Stimulated activated CD8-positive, alpha-beta memory T cell treated with anti-CD3 and anti-CD28 coated beads, Interleukin-7, amount 100 ng/mL, for 48 hours (primary cell): ENCODE data around the gene CXXC4.

Experiments used
- DNase-seq, 2 donors: peaks; one replicate each; pipeline ENCODE4 v3.0.0-alpha.2; 2020; ENCODE audit warnings: low read depth in 1 of 2; ENCODE audit errors: extremely low read depth in 1 of 2

The CXXC4 gene

GRCh38 chr4:104490096-104490769 is 4.5 kb downstream of the CXXC4 start:
- DNase-seq, result no peak

- no peak for DNase-seq
These were observed 5.0 kb downstream of the CXXC4 start for GRCh38 chr4:104489731-104490095.

- DNase-seq, result no peak
These were observed 6.5 kb downstream of the CXXC4 start for GRCh38 chr4:104488151-104488550.

- no peak for DNase-seq
These were observed 7.8 kb downstream of the CXXC4 start for GRCh38 chr4:104486716-104487504.

- no peak for DNase-seq
These were observed 19.0 kb downstream of the CXXC4 start for GRCh38 chr4:104475652-104476051.

- no peak for DNase-seq
These were observed 21.9 kb downstream of the CXXC4 start for GRCh38 chr4:104472766-104473165.

GRCh38 chr4:104470770-104471169 is 23.9 kb downstream of the CXXC4 start:
- DNase-seq, result no peak

GRCh38 chr4:104469794-104470193 is 24.9 kb downstream of the CXXC4 start:
- DNase-seq, result no peak

GRCh38 chr4:104465619-104466018 is 29.1 kb downstream of the CXXC4 start:
- DNase-seq, result no peak

- no peak for DNase-seq
These were observed 29.5 kb downstream of the CXXC4 start for GRCh38 chr4:104465201-104465600.

- no peak for DNase-seq
These were observed 32.1 kb downstream of the CXXC4 start for GRCh38 chr4:104462641-104463040.

GRCh38 chr4:104457308-104457981 is 37.2 kb downstream of the CXXC4 start:
- DNase-seq, result no peak

- no peak for DNase-seq
These were observed 43.1 kb downstream of the CXXC4 start for GRCh38 chr4:104451573-104451972.

GRCh38 chr4:104449537-104449936 is 45.2 kb downstream of the CXXC4 start:
- no peak for DNase-seq

- DNase-seq, result no peak
These were observed 47.4 kb downstream of the CXXC4 start for GRCh38 chr4:104447294-104447693.

GRCh38 chr4:104446431-104447278 is 48.0 kb downstream of the CXXC4 start:
- no peak for DNase-seq

- no peak for DNase-seq
These were observed 50.0 kb downstream of the CXXC4 start for GRCh38 chr4:104444685-104445084.

GRCh38 chr4:104436542-104436941 is 58.2 kb downstream of the CXXC4 start:
- DNase-seq, result no peak

GRCh38 chr4:104429150-104429741 is 65.4 kb downstream of the CXXC4 start:
- DNase-seq, result no peak

GRCh38 chr4:104425948-104426347 is 68.7 kb downstream of the CXXC4 start:
- DNase-seq, result no peak

GRCh38 chr4:104424989-104425388 is 69.7 kb downstream of the CXXC4 start:
- no peak for DNase-seq
